Prostate gland (tissue), 2 donors: ENCODE results near the gene SMAD1.

ENCODE experiments used
- POLR2A ChIP-seq: fragments of 450-650 bp; IDR thresholded peaks from one replicate; pipeline ENCODE4 v1.6.1; 2016; ENCODE audit warnings: antibody characterized with exemption, mild to moderate bottlenecking
- POLR2AphosphoS5 ChIP-seq: sonication (generic); formaldehyde crosslinking; IDR thresholded peaks from one replicate; pipeline ENCODE4 v1.6.1; 2017; ENCODE audit warnings: antibody characterized with exemption
- TF ChIP-seq, protein P1 (sequence below), 4 experiments: fragments of 200-600 bp in 2 of 4; fragments of 450-650 bp in 2 of 4; sonication (generic) in 2 of 4; IDR thresholded peaks; 1 replicate in 3 of 4; 2 replicates in 1 of 4; pipeline ENCODE4 v1.5.1; 2016 to 2019; ENCODE audit warnings: antibody characterized with exemption in 4 of 4, mild to moderate bottlenecking in 2 of 4, moderate library complexity in 2 of 4

DNA sequence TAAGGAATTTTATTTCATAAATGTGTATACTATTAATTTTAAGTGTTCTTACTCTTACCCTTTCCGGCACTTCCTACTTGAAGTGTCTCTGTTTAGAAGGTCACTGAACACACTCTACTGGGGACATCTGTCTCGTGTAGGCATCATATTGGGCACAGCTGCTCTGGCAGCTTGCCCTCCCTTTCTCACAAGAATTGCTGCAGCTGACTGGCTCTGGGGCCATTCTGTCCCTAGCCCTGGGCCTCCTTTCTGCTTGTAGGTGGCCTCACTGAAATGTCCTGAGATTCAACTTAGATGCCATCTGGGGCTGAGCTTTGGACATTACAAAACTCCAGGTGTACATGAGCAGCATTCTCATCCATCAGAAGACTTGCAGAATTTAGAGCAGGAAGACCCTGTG lies 49.6 kb downstream of the SMAD1 start:
- TF ChIP-seq POLR2AphosphoS5, result no peak
- TF ChIP-seq POLR2A, result no peak
- TF ChIP-seq, protein P1, sequence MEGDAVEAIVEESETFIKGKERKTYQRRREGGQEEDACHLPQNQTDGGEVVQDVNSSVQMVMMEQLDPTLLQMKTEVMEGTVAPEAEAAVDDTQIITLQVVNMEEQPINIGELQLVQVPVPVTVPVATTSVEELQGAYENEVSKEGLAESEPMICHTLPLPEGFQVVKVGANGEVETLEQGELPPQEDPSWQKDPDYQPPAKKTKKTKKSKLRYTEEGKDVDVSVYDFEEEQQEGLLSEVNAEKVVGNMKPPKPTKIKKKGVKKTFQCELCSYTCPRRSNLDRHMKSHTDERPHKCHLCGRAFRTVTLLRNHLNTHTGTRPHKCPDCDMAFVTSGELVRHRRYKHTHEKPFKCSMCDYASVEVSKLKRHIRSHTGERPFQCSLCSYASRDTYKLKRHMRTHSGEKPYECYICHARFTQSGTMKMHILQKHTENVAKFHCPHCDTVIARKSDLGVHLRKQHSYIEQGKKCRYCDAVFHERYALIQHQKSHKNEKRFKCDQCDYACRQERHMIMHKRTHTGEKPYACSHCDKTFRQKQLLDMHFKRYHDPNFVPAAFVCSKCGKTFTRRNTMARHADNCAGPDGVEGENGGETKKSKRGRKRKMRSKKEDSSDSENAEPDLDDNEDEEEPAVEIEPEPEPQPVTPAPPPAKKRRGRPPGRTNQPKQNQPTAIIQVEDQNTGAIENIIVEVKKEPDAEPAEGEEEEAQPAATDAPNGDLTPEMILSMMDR (IDR thresholded peaks at IDR 0.05), result no peak
